Fibroblast of villous mesenchyme (primary cell): ENCODE measurements around the gene GPRC5A. TPM values are rescaled to one million over a fixed set of nuclear protein-coding genes. Genes with fewer than 3 reads are reported as not detected.

Source experiments
- DNase-seq: peaks from one replicate; pipeline ENCODE4 v3.0.0-alpha.2; 2010; ENCODE audit warnings: low read depth
- H3K4me3 ChIP-seq: 2 replicates; pipeline ENCODE4 v1.5.1; 2011; ENCODE audit warnings: low read depth, mild to moderate bottlenecking, low read length
- total RNA-seq: library from RNA; depleted of rRNA; stranded (reverse); fragments of >200 nt; gene quantifications from 2 replicates; pipeline ENCODE4 v1.2.3, GENCODE V29; 2012
- TF ChIP-seq, protein P1 (sequence below): IDR thresholded peaks from 2 replicates; pipeline ENCODE4 v1.5.1; 2012; ENCODE audit warnings: low read depth, mild to moderate bottlenecking, low read length; ENCODE audit not compliant: insufficient read depth

Gene GPRC5A
- total RNA-seq, 1 donor = 127 TPM

DNA sequence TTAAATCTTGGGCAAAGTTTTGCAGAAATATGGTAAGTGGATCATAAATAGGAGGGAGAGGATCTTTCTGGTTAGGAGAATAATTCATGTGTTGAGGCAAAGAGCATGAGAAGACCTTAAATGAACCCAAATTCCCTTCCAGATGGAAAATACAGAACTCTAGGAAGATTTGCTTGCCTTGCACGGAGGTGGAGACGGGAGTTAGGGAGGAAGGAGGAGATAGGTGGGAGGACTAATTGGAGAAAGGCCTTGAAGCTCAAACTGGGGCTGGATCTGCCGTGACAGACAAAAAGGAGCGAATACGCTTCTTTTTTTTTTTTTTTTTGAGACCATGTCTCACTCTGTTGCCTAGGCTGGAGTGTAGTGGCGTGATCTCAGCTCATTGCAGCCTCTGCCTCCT, 5.9 kb downstream of the GPRC5A start:
- no peak overlapping the region for H3K4me3 ChIP-seq
- DNase-seq = no peak
- TF ChIP-seq, protein P1, sequence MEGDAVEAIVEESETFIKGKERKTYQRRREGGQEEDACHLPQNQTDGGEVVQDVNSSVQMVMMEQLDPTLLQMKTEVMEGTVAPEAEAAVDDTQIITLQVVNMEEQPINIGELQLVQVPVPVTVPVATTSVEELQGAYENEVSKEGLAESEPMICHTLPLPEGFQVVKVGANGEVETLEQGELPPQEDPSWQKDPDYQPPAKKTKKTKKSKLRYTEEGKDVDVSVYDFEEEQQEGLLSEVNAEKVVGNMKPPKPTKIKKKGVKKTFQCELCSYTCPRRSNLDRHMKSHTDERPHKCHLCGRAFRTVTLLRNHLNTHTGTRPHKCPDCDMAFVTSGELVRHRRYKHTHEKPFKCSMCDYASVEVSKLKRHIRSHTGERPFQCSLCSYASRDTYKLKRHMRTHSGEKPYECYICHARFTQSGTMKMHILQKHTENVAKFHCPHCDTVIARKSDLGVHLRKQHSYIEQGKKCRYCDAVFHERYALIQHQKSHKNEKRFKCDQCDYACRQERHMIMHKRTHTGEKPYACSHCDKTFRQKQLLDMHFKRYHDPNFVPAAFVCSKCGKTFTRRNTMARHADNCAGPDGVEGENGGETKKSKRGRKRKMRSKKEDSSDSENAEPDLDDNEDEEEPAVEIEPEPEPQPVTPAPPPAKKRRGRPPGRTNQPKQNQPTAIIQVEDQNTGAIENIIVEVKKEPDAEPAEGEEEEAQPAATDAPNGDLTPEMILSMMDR = no peak

DNA sequence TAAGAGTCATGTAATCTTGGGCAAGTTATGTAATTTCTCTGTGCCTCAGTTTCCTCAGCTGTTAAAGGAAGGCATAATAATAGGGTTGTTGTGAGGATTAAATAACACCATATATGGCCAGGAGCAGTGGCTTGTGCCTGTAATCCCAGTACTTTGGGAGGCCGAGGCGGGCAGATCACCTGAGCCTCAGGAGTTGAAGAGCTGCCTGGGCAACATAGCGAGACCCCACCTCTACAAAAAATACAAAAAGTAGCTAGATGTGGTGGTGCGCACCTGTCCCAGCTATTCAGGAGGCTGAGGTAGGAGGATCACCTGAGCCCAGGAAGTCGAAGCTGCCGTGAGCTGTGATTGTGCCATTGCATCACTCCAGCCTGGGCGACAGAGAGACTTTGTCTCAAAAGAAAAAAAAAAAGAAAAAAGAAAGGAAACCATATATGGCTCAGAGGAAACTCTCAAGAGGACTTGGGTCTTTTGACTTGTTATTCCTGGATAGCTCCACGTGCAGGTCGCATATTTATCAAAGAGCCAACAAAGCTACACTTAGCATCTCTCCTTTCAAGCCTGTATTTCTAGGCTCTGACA, 6.9 kb downstream of the GPRC5A start:
- no peak for DNase-seq
- no peak overlapping the region for H3K4me3 ChIP-seq
- TF ChIP-seq, protein P1 = no peak

DNA sequence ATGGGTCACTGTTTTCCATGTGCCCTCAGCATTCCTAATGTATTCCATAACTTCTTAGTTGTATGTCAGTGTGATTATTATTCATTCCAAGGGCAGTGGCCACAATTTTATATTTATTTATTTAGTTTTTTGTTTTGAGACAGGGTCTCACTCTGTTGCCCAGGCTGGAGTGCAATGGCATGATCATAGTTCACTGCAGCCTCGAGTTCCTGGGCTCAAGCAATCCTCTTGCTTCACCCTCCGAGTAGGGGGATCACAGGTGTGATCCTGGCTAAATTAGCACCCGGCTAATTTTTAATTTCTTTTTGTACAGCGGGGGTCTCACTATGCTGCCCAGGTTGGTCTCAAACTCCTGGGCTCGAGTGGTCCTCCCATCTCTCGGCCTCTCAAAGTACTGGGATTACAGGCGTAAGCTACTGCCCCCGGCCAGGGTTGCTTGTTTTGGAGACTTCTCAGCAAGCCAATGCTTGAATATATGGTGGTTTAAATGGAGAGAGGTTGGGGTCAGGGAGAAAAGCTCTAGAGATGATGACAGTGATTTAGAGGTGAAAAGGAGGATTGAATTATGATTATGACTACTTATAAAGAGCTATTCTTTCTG, 7.6 kb downstream of the GPRC5A start:
- TF ChIP-seq, protein P1 = no peak
- H3K4me3 ChIP-seq = no peak overlapping the region

DNA sequence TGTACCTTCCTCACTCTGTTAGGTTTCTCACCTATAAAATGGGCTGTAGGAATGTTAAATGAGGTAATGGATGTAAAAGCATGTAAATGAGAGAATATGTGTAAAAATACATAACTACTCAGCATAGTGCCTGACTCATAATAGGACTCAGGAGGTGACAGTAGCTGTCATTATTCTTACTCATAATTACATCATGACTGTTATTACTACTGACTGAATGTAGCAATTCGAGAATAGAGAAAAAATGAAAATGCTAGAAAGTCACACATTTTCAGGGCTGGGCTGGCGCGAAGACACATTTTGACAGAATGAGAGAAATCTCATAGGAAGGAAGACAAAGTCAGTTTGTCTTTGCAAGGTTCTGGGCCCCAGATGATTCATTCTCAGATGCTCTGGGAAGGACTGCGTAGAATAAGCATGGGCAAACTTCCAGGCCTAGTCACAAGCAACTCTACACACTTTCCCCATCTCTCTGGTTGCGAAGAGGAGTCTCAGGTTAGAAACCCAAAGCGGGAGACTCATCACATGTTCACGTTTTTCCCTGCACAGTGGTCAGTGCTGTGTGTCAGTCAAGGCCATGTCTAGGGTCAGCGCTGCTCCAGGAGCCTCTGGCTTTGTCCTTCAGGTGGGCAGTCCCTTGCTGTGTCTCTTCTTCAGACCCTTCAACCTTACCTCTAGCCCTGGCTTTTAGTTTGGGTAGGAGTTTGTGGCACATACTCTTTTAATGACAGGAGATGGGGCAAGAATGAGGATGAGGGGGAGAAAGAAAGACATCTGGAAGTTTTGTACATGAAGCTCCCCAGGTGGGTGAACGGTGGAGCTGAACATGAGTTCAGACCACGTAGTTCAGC, 8.4 kb downstream of the GPRC5A start:
- TF ChIP-seq, protein P1 = no peak
- DNase-seq = peak; percentile 98
- H3K4me3 ChIP-seq = no peak overlapping the region

More for the DNA sequence above, 7.6 kb downstream of the GPRC5A start:
- DNase-seq = no peak

DNA sequence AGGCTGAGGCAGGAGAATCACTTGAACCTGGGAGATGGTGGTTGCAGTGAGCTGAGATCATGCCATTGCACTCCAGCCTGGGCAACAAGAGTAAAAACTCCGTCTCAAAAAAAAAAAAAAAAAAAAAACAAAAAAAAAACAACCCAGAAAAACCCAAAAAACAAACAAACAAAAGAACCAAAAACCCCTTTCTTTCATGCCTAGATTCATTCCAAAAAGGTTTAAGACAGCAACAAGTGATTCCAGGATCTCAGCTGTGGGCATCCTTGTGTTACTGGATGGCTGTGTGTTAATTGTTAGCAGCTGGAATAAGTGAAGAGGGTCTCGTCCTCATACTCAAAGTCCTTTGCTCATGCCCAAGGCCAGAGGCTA, 9.4 kb downstream of the GPRC5A start:
- H3K4me3 ChIP-seq = peak overlapping the region; percentile 22
- TF ChIP-seq, protein P1 = no peak
- no peak for DNase-seq

DNA sequence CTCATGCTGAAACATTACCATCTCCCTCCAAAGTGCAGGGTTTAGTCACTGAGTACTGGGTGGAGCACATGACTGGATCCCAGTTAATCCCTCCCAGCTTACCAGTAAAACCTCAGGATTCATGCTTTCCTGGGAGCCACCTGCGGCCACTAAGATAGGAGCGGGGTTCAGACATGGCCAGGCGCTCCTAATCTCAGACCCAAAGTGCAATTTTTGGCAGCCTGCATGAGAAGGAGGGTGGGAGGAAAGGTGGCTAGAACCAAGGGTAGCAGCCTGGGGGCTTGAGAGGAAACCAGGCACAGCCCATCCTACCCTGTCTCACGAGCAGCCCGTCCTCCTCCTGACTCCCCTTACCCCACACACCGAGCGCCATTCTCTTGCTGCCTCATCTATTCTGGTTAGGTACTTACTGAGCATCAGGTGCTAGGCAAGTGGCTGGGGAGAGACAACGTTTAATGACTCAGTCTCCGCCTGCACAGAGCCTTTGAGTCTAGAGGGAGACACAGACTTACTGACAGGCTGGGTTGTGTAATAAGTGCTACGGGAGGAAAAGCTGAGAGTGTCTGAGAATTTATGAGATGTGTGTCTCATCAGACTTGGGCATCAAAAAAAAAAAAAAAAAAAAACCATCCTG, 9.9 kb downstream of the GPRC5A start:
- DNase-seq = peak; percentile 99
- TF ChIP-seq, protein P1 = no peak
- H3K4me3 ChIP-seq = peak overlapping the region; percentile 22
